Activated T-cell treated with anti-CD3 and anti-CD28 coated beads, Interleukin-2, amount 50 U/mL, for 72 hours (primary cell): Measurements from ENCODE around the gene NRM. TPM values are rescaled to one million over a fixed set of nuclear protein-coding genes. Genes with fewer than 3 reads are reported as not detected.

Source experiments
- ATAC-seq, 2 donors: fragments of 150-1000 bp; cut with Tn5 transposase; replicated peaks in 1 of 2; 2 replicates each; pipeline ENCODE4 v1.10.0; 2021; ENCODE audit warnings: moderate library complexity in 2 of 2, mild to moderate bottlenecking in 1 of 2
- DNase-seq, 2 donors: peaks; one replicate each; pipeline ENCODE4 v3.0.0; 2021 to 2022; ENCODE audit warnings: mixed read lengths in 1 of 2
- H3K27ac Mint-ChIP-seq: one replicate; pipeline ENCODE4 v1.8.0; 2022; ENCODE audit warnings: mild to moderate bottlenecking, moderate library complexity, mixed read lengths
- H3K27me3 Mint-ChIP-seq: one replicate; pipeline ENCODE4 v1.8.0; 2022; ENCODE audit warnings: low read depth, mixed read lengths
- H3K36me3 Mint-ChIP-seq, 2 donors: one replicate each; pipeline ENCODE4 v1.8.0; 2022; ENCODE audit warnings: mixed read lengths in 2 of 2, mild to moderate bottlenecking in 1 of 2; ENCODE audit not compliant: insufficient read depth in 2 of 2
- H3K4me1 Mint-ChIP-seq: one replicate; pipeline ENCODE4 v1.8.0; 2022; ENCODE audit warnings: low read depth, mixed read lengths
- H3K4me3 Mint-ChIP-seq, 2 donors: one replicate each; pipeline ENCODE4 v1.8.0; 2022; ENCODE audit warnings: mild to moderate bottlenecking in 2 of 2, mixed read lengths in 2 of 2, moderate library complexity in 2 of 2
- H3K9me3 Mint-ChIP-seq, 2 donors: one replicate each; pipeline ENCODE4 v1.8.0; 2022; ENCODE audit warnings: mixed read lengths in 2 of 2
- total RNA-seq, 2 donors: library from RNA; stranded (reverse); gene quantifications; one replicate each; pipeline ENCODE4 v1.2.3, GENCODE V29; 2022

NRM gene
- total RNA-seq, 2 donors from 2014 or later = 26.9 to 29.6 TPM

DNA sequence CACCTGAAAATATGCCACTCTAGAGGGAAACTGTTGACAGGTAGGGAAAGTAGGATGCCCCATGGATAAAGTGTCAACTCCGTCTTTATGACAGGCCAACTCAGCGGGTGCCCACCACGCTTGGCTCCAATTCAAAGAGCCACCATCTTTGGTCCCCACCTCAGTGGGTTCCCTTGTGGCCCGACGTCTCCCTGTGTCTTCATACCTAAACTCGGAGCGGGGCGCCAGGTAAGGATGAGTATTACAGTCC, 26.0 kb upstream of the NRM start:
- H3K4me3 Mint-ChIP-seq = peak overlapping the region; percentile 94 to 96
- DNase-seq (no peak), ATAC-seq (no peak)
- H3K9me3 Mint-ChIP-seq = no peaks in the 10 kb centered on the region
- H3K27me3 Mint-ChIP-seq = no peaks in the 10 kb centered on the region
- peaks cover 68% of the 10 kb centered on the region for H3K4me1 Mint-ChIP-seq
- H3K36me3 Mint-ChIP-seq = peaks cover 28 to 60% of the 10 kb centered on the region in 2 donors
- peak overlapping the region; percentile 98 for H3K27ac Mint-ChIP-seq

GRCh38 chr6:30714263-30714662, 23.5 kb upstream of the NRM start:
- no peak overlapping the region for H3K27ac Mint-ChIP-seq
- peaks cover 22 to 59% of the 10 kb centered on the region in 2 donors for H3K36me3 Mint-ChIP-seq
- H3K4me3 Mint-ChIP-seq = no peak overlapping the region
- no peaks in the 10 kb centered on the region for H3K9me3 Mint-ChIP-seq
- H3K4me1 Mint-ChIP-seq = peaks cover 71% of the 10 kb centered on the region
- ATAC-seq (no peak), DNase-seq (no peak)
- no peaks in the 10 kb centered on the region for H3K27me3 Mint-ChIP-seq

GRCh38 chr6:30712441-30712945, 21.7 kb upstream of the NRM start:
- peaks cover 28 to 66% of the 10 kb centered on the region in 2 donors for H3K36me3 Mint-ChIP-seq
- peak overlapping the region in 1 of 2 donors; percentile 57 for H3K4me3 Mint-ChIP-seq
- ATAC-seq (no peak), DNase-seq (no peak)
- H3K27me3 Mint-ChIP-seq = no peaks in the 10 kb centered on the region
- H3K27ac Mint-ChIP-seq = peak overlapping the region; percentile 4
- H3K4me1 Mint-ChIP-seq = peaks cover 62% of the 10 kb centered on the region
- H3K9me3 Mint-ChIP-seq = no peaks in the 10 kb centered on the region

- peak overlapping the region in 1 of 2 donors; percentile 57 for H3K4me3 Mint-ChIP-seq
These were observed 21.1 kb upstream of the NRM start for GRCh38 chr6:30711758-30712380.

DNA sequence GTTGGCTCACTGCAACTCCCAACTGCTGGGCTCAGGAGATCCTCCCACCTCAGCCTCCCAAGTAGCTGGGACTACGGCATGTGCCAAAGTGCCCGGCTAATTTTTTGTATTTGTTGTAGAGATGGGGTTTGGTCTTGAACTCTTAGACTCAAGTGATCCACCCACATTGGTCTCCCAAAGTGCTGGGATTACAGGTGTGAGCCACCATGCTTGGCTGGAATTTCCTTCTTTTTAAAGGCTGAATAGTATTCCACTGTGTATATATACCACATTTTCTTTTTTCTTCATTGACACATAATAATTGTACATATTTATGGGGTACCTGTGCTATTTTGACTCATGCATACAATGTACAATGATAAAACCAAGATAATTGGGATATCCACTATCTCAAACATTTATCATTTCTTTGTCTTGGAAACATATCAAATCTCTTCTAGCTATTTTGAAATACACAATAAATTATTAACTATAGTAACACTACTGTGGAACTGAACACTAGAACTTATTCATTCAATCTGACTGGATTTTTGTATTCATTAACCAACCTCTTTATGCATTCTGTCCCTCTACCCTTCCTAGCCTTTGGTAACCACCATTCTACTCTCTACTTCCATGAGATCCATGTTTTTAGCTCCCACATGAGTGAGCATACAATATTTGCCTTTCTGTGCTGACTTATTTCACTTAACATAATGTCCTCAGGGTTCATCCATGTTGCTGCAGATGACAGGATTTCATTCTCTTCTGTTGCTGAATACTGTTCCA, 18.5 kb upstream of the NRM start:
- Mint-ChIP-seq H3K4me3 (no peak overlapping the region), H3K4me1 (peaks cover 33% of the 10 kb centered on the region), H3K27ac (no peak overlapping the region), H3K9me3 (no peaks in the 10 kb centered on the region), H3K36me3 (peaks cover 28 to 51% of the 10 kb centered on the region in 2 donors), H3K27me3 (no peaks in the 10 kb centered on the region)
- no peak for ATAC-seq
- no peak for DNase-seq

More at GRCh38 chr6:30711758-30712380, 21.1 kb upstream of the NRM start:
- H3K27me3 Mint-ChIP-seq = no peaks in the 10 kb centered on the region
- peak in 1 of 2 donors; percentile 54 for ATAC-seq
- no peaks in the 10 kb centered on the region for H3K9me3 Mint-ChIP-seq
- DNase-seq = no peak
- peaks cover 29 to 64% of the 10 kb centered on the region in 2 donors for H3K36me3 Mint-ChIP-seq
- peaks cover 57% of the 10 kb centered on the region for H3K4me1 Mint-ChIP-seq
- peak overlapping the region; percentile 1 for H3K27ac Mint-ChIP-seq

- no peak overlapping the region for H3K27ac Mint-ChIP-seq
- peaks cover 18 to 43% of the 10 kb centered on the region in 2 donors for H3K36me3 Mint-ChIP-seq
- no peaks in the 10 kb centered on the region for H3K9me3 Mint-ChIP-seq
These were observed 16.6 kb upstream of the NRM start for GRCh38 chr6:30707281-30707850.

GRCh38 chr6:30705620-30706019, 14.8 kb upstream of the NRM start:
- H3K27me3 Mint-ChIP-seq = no peaks in the 10 kb centered on the region
- no peak for ATAC-seq
- H3K36me3 Mint-ChIP-seq = peaks cover 19 to 26% of the 10 kb centered on the region in 2 donors
- no peak overlapping the region for H3K27ac Mint-ChIP-seq
- peaks cover 6% of the 10 kb centered on the region for H3K4me1 Mint-ChIP-seq
- DNase-seq = no peak
- H3K9me3 Mint-ChIP-seq = no peaks in the 10 kb centered on the region
- H3K4me3 Mint-ChIP-seq = no peak overlapping the region

More at GRCh38 chr6:30707281-30707850, 16.6 kb upstream of the NRM start:
- DNase-seq = no peak
- H3K27me3 Mint-ChIP-seq = no peaks in the 10 kb centered on the region
- no peak overlapping the region for H3K4me3 Mint-ChIP-seq
- ATAC-seq = no peak
- H3K4me1 Mint-ChIP-seq = peaks cover 19% of the 10 kb centered on the region

DNA sequence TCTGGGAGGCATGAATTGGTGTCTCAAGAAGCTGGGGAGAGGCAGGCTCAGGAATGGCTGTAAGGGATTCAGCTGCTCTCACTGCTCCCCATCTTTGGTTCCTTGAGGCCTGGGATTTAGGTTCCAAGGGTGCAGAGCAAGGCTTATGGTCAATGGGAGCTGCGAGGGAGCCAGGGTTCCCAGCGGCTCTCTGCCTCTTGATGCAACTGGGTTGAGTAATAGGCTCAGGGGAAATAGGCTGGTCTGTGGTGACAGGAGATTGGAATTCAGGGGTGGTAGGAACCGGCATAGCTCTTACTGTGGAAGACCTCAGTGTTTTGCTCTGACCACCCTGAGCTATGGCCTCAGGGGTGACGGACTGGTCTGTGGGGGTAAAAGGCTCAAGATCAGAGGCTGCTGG, 13.0 kb upstream of the NRM start:
- no peaks in the 10 kb centered on the region for H3K27me3 Mint-ChIP-seq
- peaks cover 6% of the 10 kb centered on the region for H3K4me1 Mint-ChIP-seq
- H3K36me3 Mint-ChIP-seq = peaks cover 17 to 24% of the 10 kb centered on the region in 2 donors
- DNase-seq (no peak), ATAC-seq (no peak)
- no peak overlapping the region for H3K4me3 Mint-ChIP-seq
- no peak overlapping the region for H3K27ac Mint-ChIP-seq
- H3K9me3 Mint-ChIP-seq = no peaks in the 10 kb centered on the region

- Mint-ChIP-seq H3K27me3 (no peaks in the 10 kb centered on the region), H3K9me3 (no peaks in the 10 kb centered on the region), H3K36me3 (peaks cover 15 to 20% of the 10 kb centered on the region in 2 donors), H3K4me1 (peaks cover 4% of the 10 kb centered on the region), H3K27ac (no peak overlapping the region), H3K4me3 (no peak overlapping the region)
- ATAC-seq (no peak), DNase-seq (no peak)
These were observed 12.2 kb upstream of the NRM start for GRCh38 chr6:30703011-30703410.

- Mint-ChIP-seq H3K4me1 (peaks cover 7% of the 10 kb centered on the region), H3K4me3 (no peak overlapping the region), H3K27me3 (no peaks in the 10 kb centered on the region), H3K9me3 (no peaks in the 10 kb centered on the region), H3K27ac (no peak overlapping the region), H3K36me3 (peaks cover 7 to 12% of the 10 kb centered on the region in 2 donors)
- ATAC-seq = no peak
- DNase-seq = no peak
These were observed 9.6 kb upstream of the NRM start for GRCh38 chr6:30700340-30700739.

DNA sequence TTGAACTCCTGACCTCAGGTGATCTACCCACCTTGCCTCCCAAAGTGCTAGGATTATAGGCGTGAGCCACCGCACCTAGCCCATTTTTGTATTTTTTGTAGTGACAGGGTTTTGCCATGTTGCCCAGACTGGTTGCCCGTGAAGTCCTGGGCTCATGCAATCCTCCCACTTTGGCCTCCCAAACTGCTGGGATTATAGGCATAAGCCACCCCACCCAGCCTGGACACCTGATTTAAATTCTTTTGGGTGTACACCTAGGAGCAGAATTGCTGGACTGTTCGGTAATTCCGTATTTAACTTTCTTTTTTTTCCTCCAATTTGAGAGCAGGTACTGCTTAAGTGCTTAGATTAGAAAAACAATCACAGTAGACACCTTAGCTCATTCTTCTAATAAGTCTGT, 5.6 kb upstream of the NRM start:
- Mint-ChIP-seq H3K27ac (no peak overlapping the region), H3K9me3 (no peaks in the 10 kb centered on the region), H3K4me1 (peaks cover 10% of the 10 kb centered on the region), H3K36me3 (peaks cover 0 to 2% of the 10 kb centered on the region in 2 donors), H3K27me3 (no peaks in the 10 kb centered on the region), H3K4me3 (no peak overlapping the region)
- DNase-seq (no peak), ATAC-seq (no peak)

DNA sequence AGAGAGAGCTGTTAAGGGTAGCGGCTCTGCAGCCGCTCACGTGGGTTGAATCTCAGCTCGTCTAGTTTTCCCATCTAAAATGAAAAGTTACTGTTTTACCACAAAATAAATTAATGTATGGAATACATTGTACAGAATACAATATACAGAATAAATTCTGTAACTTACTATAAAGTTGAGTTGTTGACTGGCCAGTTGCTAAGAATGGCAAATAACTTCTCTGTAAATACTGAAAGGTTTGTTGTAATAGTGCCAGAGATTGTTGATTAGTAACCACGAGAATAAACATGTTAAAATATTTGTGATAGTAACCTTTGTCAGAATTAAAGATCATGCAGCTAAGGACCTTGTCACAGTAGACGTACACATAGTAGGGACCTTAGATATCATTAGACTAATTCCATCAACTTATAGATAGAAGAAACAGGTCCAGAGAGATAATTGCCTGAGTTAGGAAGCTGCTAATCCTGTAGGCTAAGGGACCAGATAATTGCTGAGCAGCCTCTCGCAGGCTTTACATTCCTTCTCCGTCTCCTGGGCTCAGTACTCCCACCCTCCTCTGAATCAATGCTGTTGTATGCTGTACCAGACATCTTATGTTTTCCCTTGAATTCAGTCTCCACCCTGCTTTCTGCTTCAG, 544 bp upstream of the NRM start:
- Mint-ChIP-seq H3K27ac (peak overlapping the region; percentile 34), H3K27me3 (no peaks in the 10 kb centered on the region), H3K9me3 (no peaks in the 10 kb centered on the region), H3K4me3 (peak overlapping the region; percentile 96 to 98), H3K4me1 (peaks cover 41% of the 10 kb centered on the region), H3K36me3 (peaks cover 1 to 4% of the 10 kb centered on the region in 2 donors)
- DNase-seq (no peak), ATAC-seq (no peak)

GRCh38 chr6:30689985-30690384, 799 bp downstream of the NRM start:
- peak overlapping the region; percentile 92 for H3K27ac Mint-ChIP-seq
- no peak for ATAC-seq
- no peaks in the 10 kb centered on the region for H3K9me3 Mint-ChIP-seq
- H3K36me3 Mint-ChIP-seq = peaks cover 13 to 18% of the 10 kb centered on the region in 2 donors
- peak overlapping the region; percentile 96 to 98 for H3K4me3 Mint-ChIP-seq
- DNase-seq = no peak
- H3K27me3 Mint-ChIP-seq = no peaks in the 10 kb centered on the region
- H3K4me1 Mint-ChIP-seq = peaks cover 41% of the 10 kb centered on the region
